WTC11 (cell line): ENCODE measurements around the gene MAP7D1. TPM values are rescaled to one million over a fixed set of nuclear protein-coding genes. Genes with fewer than 3 reads are reported as not detected.
"Not testable (repeated sequence)": the region's sequence is repeated elsewhere in the genome, so short reads cannot be mapped to it uniquely, and the experiment has no call there.

Experiments used
- ATAC-seq: fragments of 200-7000 bp; cut with Tn5 transposase; 2 replicates; pipeline ENCODE4 v1.10.0; 2021; ENCODE audit warnings: mild to moderate bottlenecking, moderate library complexity
- CTCF ChIA-PET: fragments of 300-600 bp; sonication (Branson Sonifier 250); formaldehyde crosslinking; loops from one replicate; lab custom pipeline; 2021; ENCODE audit warnings: antibody characterized with exemption; lab: Charles Lee
- POLR2A ChIA-PET: fragments of 350-600 bp; sonication (Branson Sonifier 250); formaldehyde crosslinking; loops from one replicate; lab custom pipeline; 2021; ENCODE audit warnings: antibody characterized with exemption; lab: Charles Lee
- DNase-seq: peaks from one replicate; pipeline ENCODE4 v3.0.0; 2021; ENCODE audit warnings: low spot score
- H3K27ac Mint-ChIP-seq: 2 replicates; pipeline ENCODE4 v1.8.0; 2021; ENCODE audit warnings: mixed read lengths
- H3K27me3 Mint-ChIP-seq: 2 replicates; pipeline ENCODE4 v1.8.0; 2021; ENCODE audit warnings: low read depth, mild to moderate bottlenecking, moderate library complexity, mixed read lengths
- H3K36me3 Mint-ChIP-seq: 2 replicates; pipeline ENCODE4 v1.8.0; 2021; ENCODE audit warnings: mixed read lengths
- H3K4me1 Mint-ChIP-seq: 2 replicates; pipeline ENCODE4 v1.8.0; 2022; ENCODE audit warnings: mixed read lengths
- H3K4me3 Mint-ChIP-seq: 2 replicates; pipeline ENCODE4 v1.8.0; 2021; ENCODE audit warnings: mild to moderate bottlenecking, moderate library complexity, mixed read lengths
- H3K9me3 Mint-ChIP-seq: 2 replicates; pipeline ENCODE4 v1.8.0; 2021; ENCODE audit warnings: mixed read lengths
- E2F1 ChIP-seq: sonication (generic); formaldehyde crosslinking; IDR thresholded peaks from 2 replicates; pipeline ENCODE4 v1.8.0; 2022; ENCODE audit warnings: mild to moderate bottlenecking, missing genetic modification reagents
- ESRRA ChIP-seq: sonication (generic); formaldehyde crosslinking; IDR thresholded peaks from 2 replicates; pipeline ENCODE4 v1.8.1; 2022; ENCODE audit warnings: mild to moderate bottlenecking, missing genetic modification reagents, borderline replicate concordance
- GABPB1 ChIP-seq: sonication (generic); formaldehyde crosslinking; IDR thresholded peaks from 2 replicates; pipeline ENCODE4 v1.8.1; 2023; ENCODE audit warnings: mild to moderate bottlenecking, missing genetic modification reagents
- HMGA2 ChIP-seq: fragments of 250-450 bp; sonication (Bioruptor Pico); IDR thresholded peaks from 2 replicates; pipeline ENCODE4 v1.4.0; 2021; ENCODE audit warnings: mild to moderate bottlenecking, moderate library complexity
- HMGXB4 ChIP-seq: sonication (generic); formaldehyde crosslinking; IDR thresholded peaks from 2 replicates; pipeline ENCODE4 v1.8.1; 2023; ENCODE audit warnings: mild to moderate bottlenecking, moderate library complexity, missing genetic modification reagents
- KAT7 ChIP-seq: sonication (generic); formaldehyde crosslinking; IDR thresholded peaks from 2 replicates; pipeline ENCODE4 v1.8.1; 2023; ENCODE audit warnings: missing genetic modification reagents, mild to moderate bottlenecking, borderline replicate concordance
- MLX ChIP-seq: sonication (generic); formaldehyde crosslinking; IDR thresholded peaks from 2 replicates; pipeline ENCODE4 v1.8.1; 2023; ENCODE audit warnings: mild to moderate bottlenecking, missing genetic modification reagents, moderate library complexity
- MYBL2 ChIP-seq: sonication (generic); formaldehyde crosslinking; IDR thresholded peaks from 2 replicates; pipeline ENCODE4 v1.8.1; 2023; ENCODE audit warnings: mild to moderate bottlenecking, moderate library complexity, missing genetic modification reagents
- PRRX2 ChIP-seq: fragments of 250-450 bp; sonication (Bioruptor Pico); IDR thresholded peaks from 2 replicates; pipeline ENCODE4 v1.8.0; 2021; ENCODE audit warnings: mild to moderate bottlenecking
- RORB ChIP-seq: fragments of 250-450 bp; sonication (Bioruptor Pico); IDR thresholded peaks from 2 replicates; pipeline ENCODE4 v1.9.0; 2021; ENCODE audit warnings: mild to moderate bottlenecking
- SOX15 ChIP-seq: fragments of 250-450 bp; sonication (Bioruptor Pico); IDR thresholded peaks from 2 replicates; pipeline ENCODE4 v1.9.0; 2021; ENCODE audit warnings: mild to moderate bottlenecking
- TEAD4 ChIP-seq: sonication (generic); formaldehyde crosslinking; IDR thresholded peaks from 2 replicates; pipeline ENCODE4 v1.8.0; 2022; ENCODE audit warnings: mild to moderate bottlenecking, missing genetic modification reagents
- ZNF219 ChIP-seq: sonication (generic); formaldehyde crosslinking; IDR thresholded peaks from 2 replicates; pipeline ENCODE4 v1.8.0; 2023; ENCODE audit warnings: missing genetic modification reagents, mild to moderate bottlenecking, borderline replicate concordance
- ZNF671 ChIP-seq: fragments of 250-450 bp; sonication (Bioruptor Pico); IDR thresholded peaks from 2 replicates; pipeline ENCODE4 v1.8.0; 2021; ENCODE audit warnings: mild to moderate bottlenecking
- total RNA-seq: library from RNA; stranded (reverse); gene quantifications from 3 replicates; pipeline ENCODE4 v1.2.3, GENCODE V29; 2021
- TF ChIP-seq, protein P1 (sequence below): fragments of 200-600 bp; IDR thresholded peaks from 2 replicates; pipeline ENCODE4 v1.8.0; 2022; ENCODE audit warnings: antibody characterized with exemption

MAP7D1 gene
- total RNA-seq, 1 experiment from 2014 or later = 88.7 TPM

DNA sequence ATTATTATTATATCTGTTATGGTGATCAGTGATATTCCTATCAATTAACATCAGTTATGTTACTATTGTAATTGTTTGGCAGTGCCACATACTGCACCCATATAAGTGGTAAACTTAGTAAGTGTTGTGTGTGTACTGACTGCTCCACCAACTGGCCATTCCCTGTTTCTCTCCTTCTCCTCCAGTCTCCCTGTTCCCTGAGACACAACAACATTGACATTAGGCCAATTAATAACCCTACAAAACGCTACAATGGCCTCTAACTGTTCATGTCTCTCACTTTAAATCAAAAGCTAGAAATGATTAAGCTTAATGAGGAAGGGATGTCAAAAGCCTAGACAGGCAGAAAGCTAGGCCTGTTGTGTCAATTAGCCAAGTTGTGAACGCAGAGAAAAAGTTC, 61.7 kb downstream of the MAP7D1 start:
- ChIA-PET CTCF (interaction anchor here (0.6 to 0.7 kb wide), 2 partner anchors 23 to 209 kb away, joined by 3 to 5 read pairs; no protein-coding TSS in a partner anchor), POLR2A (no interaction called here)
- peak; percentile 62 for ATAC-seq
- Mint-ChIP-seq H3K4me1 (no peaks in the 10 kb centered on the region), H3K27me3 (no peaks in the 10 kb centered on the region; the same call in 1 of the 2 replicates), H3K4me3 (no peak overlapping the region), H3K9me3 (no peaks in the 10 kb centered on the region), H3K27ac (peak overlapping the region; percentile 62), H3K36me3 (no peaks in the 10 kb centered on the region)
- DNase-seq = no peak
- TF ChIP-seq MYBL2 (CRISPR knock-in tag) (no peak), RORB (CRISPR knock-in tag) (no peak), E2F1 (CRISPR knock-in tag) (no peak), ZNF671 (CRISPR knock-in tag) (no peak)

DNA sequence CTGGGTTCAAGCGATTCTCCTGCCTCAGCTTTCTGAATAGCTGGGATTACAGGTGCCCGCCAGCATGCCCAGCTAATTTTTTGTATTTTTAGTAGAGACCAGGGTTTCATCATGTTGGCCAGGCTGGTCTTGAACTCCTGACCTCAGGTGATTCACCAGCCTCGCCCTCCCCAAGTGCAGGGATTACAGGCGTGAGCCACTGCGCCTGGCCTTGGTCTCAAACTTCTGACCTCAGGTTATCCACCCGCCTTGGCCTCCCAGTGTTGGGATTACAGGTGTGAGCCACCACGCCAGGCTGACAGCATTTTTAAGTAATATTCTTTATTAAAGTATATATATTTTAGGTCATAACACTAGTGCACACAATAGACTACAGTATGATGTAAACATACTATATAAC, 65.9 kb downstream of the MAP7D1 start:
- CTCF ChIA-PET = interaction anchor here (1.0 kb wide), 1 partner anchor 34 kb away, joined by 3 read pairs; no protein-coding TSS in a partner anchor
- H3K36me3 Mint-ChIP-seq = peaks cover 11% of the 10 kb centered on the region
- peaks cover 16% of the 10 kb centered on the region for H3K4me1 Mint-ChIP-seq
- POLR2A ChIA-PET = interaction anchor here (0.7 kb wide), 1 partner anchor 34 kb away, joined by 4 read pairs; no protein-coding TSS in a partner anchor
- not testable (repeated sequence) for H3K27me3 Mint-ChIP-seq, H3K27ac Mint-ChIP-seq, H3K9me3 Mint-ChIP-seq, DNase-seq, H3K4me3 Mint-ChIP-seq, ATAC-seq

- DNase-seq (no peak), ATAC-seq (no peak)
- Mint-ChIP-seq H3K4me1 (peaks cover 16% of the 10 kb centered on the region), H3K27ac (peak overlapping the region; percentile 100), H3K9me3 (no peaks in the 10 kb centered on the region), H3K36me3 (peaks cover 16% of the 10 kb centered on the region), H3K4me3 (peak overlapping the region; percentile 97), H3K27me3 (no peaks in the 10 kb centered on the region)
- POLR2A ChIA-PET = interaction anchor here (0.9 to 1.7 kb wide), 2 partner anchors 13 to 100 kb away, joined by 4 to 5 read pairs; no protein-coding TSS in a partner anchor
- TF ChIP-seq KAT7 (no peak), HMGXB4 (CRISPR knock-in tag) (no peak), PRRX2 (CRISPR knock-in tag) (no peak), HMGA2 (CRISPR knock-in tag) (0 out of 2 replicates have a peak, but pooled peaks have one; percentile 7)
- CTCF ChIA-PET = interaction anchor here (1.0 to 3.0 kb wide), 7 partner anchors 35 to 88 kb away, joined by 3 to 27 read pairs (median 13); partner anchors contain the start of gene TRAPPC3
Observed at GRCh38 chr1:36222481-36223380, 66.8 kb downstream of the MAP7D1 start.

DNA sequence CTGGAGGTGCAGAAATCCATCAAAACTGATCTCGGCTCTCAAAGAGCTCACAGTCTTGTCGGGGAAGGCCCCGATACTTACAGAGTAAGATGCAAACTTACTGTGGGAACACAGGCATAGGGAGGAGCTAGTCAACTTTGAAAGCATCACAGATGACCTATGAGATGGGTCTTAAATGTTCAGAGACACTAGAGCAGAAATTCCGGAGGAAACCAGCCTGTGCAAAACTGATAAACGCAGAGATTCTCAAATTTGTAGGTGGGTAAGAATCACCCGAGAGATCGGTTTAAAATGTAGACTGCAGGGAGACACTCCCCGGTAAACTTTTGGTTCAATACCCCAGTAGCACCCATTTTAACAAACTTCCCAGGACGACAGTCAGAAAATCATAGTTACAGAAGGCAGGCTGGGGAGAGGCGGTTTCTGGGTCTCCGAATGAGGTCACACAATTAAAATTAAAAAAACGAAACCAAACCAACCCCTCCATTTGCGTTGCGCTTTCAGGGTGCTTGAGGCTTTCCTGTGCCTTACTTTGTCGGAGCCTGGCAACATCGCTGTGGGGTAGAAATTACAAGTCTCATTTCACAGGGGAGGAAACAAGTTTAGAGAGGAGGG, 67.5 kb downstream of the MAP7D1 start:
- DNase-seq (no peak), ATAC-seq (no peak; the same call in 1 of the 2 replicates)
- peak overlapping the region; percentile 100 for H3K27ac Mint-ChIP-seq
- H3K4me3 Mint-ChIP-seq = peak overlapping the region; percentile 97
- peaks cover 16% of the 10 kb centered on the region for H3K4me1 Mint-ChIP-seq
- H3K27me3 Mint-ChIP-seq = no peaks in the 10 kb centered on the region
- ChIA-PET CTCF (interaction anchor here (1.0 to 3.0 kb wide), 17 partner anchors 11 to 146 kb away, joined by 3 to 27 read pairs (median 5); partner anchors contain the start of gene TRAPPC3), POLR2A (interaction anchor here (0.7 to 1.9 kb wide), 8 partner anchors 12 to 99 kb away, joined by 3 to 8 read pairs (median 4); partner anchors contain the start of gene TRAPPC3)
- H3K36me3 Mint-ChIP-seq = peaks cover 19% of the 10 kb centered on the region
- H3K9me3 Mint-ChIP-seq = no peaks in the 10 kb centered on the region
- TF ChIP-seq MYBL2 (CRISPR knock-in tag) (no peak), ZNF219 (CRISPR knock-in tag) (no peak), GABPB1 (CRISPR knock-in tag) (no peak), MLX (CRISPR knock-in tag) (no peak), TEAD4 (CRISPR knock-in tag) (no peak), ESRRA (CRISPR knock-in tag) (no peak), SOX15 (CRISPR knock-in tag) (no peak)
- TF ChIP-seq, protein P1, sequence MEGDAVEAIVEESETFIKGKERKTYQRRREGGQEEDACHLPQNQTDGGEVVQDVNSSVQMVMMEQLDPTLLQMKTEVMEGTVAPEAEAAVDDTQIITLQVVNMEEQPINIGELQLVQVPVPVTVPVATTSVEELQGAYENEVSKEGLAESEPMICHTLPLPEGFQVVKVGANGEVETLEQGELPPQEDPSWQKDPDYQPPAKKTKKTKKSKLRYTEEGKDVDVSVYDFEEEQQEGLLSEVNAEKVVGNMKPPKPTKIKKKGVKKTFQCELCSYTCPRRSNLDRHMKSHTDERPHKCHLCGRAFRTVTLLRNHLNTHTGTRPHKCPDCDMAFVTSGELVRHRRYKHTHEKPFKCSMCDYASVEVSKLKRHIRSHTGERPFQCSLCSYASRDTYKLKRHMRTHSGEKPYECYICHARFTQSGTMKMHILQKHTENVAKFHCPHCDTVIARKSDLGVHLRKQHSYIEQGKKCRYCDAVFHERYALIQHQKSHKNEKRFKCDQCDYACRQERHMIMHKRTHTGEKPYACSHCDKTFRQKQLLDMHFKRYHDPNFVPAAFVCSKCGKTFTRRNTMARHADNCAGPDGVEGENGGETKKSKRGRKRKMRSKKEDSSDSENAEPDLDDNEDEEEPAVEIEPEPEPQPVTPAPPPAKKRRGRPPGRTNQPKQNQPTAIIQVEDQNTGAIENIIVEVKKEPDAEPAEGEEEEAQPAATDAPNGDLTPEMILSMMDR = no peak
- TF ChIP-seq, all 79 proteins: peak for 0
